ENCODE measurements around the gene CAND1.

GRCh38 chr12:67331123-67331522 is 62.0 kb downstream of the CAND1 start:
- no peak for TF ChIP-seq CBX2 (IDR thresholded peaks at IDR 0.05; ENCODE audit: borderline replicate concordance, low read depth)
- TF ChIP-seq EP300 (IDR thresholded peaks at IDR 0.05) = no peak
- TF ChIP-seq MYC (IDR thresholded peaks at IDR 0.05; ENCODE audit: borderline replicate concordance, low read length) = no peak
- no peak for TF ChIP-seq REST (IDR thresholded peaks at IDR 0.05)

All from A549 (cell line).